Measurements from ENCODE around the gene FUT6. TPM values are rescaled to one million over a fixed set of nuclear protein-coding genes. Genes with fewer than 3 reads are reported as not detected.
"Not testable (repeated sequence)": the region's sequence is repeated elsewhere in the genome, so short reads cannot be mapped to it uniquely, and the experiment has no call there.

FUT6 gene, protein sequence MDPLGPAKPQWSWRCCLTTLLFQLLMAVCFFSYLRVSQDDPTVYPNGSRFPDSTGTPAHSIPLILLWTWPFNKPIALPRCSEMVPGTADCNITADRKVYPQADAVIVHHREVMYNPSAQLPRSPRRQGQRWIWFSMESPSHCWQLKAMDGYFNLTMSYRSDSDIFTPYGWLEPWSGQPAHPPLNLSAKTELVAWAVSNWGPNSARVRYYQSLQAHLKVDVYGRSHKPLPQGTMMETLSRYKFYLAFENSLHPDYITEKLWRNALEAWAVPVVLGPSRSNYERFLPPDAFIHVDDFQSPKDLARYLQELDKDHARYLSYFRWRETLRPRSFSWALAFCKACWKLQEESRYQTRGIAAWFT
- total RNA-seq (2014; rRNA removed; shearing (Covaris generic)), result not detected in 2 replicates

DNA sequence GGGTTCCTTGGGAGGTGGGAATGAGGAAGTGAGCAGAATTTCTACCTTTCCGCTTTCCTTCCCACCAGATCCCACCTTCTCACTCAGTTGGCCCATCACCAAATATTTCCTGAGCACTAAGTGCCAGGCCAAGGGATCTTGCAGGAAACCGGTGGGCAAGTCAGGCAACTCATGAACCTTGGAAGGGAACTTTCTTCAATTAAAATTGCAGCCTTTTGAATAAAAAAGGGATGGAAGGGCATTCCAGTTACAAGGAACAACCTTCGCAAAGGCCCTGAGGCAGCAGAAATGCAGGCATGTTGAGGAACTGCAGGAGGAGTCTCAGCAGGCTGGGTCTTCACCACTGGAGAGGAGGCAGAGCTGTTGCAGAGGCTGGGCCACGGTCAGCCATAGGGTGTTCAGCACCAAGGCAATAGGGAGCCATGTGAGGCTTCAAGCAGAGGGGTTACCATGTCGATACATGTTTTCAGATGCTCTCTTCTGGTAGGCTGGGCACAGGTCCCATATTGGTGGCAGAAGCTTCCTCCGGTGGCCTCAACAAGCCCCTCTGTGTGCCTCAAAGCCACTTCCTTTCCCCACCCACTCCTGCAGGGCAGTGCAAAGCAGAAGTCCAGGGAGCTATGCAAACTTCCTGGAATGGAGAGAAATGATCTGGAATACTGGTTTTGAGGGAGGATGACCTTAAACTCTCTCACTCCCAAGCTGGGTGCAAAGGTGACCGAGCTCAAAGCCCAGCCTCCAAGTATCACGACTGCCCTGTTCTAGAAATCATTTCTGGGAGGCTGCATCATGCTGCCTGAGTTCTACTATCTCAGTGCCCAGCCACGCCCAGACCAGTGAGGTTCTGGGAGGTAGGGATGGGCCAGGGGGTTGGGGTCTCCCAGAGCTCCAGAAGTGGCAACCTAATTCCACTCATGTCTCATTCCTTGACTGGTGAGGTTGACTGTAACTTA is at the start of gene FUT6:
Gene FUT6 (minus strand): TSS at position 638 of the 953 bp plus-strand sequence. CDS start 7,135 bp downstream, outside the sequence.
- DNase-seq (ENCODE audit: low read depth), result no peak

DNA sequence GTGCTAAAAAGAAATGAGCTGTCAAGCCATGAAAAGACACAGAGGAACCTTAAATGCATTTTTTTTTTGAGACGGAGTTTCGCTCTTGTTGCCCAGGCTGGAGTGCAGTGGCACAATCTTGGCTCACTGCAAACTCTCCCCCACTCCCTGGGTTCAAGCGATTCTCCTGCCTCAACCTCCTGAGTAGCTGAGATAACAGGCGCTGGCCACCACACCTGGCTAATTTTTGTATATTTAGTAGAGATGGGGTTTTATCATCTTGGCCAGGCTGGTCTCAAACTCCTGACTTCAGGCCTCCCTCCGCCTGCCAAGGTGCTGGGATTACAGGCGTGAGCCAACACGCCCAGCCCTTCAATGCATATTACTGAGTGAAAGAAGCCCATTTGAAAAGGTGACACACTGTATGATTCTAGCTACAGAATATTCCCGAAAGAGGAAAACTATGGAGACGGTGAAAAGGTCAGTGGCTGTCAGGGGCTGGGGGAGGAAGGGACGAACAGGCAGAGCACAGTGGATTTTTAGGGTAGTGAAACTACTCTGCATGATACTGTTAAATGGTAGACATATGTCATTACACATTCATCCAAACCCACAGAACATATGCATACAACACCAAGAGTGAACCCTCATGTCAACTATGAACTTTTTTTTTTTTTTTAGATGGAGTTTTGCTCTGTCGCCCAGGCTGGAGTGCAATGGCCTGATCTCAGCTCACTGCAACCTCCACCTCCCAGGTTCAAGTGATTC is 44.7 kb upstream of the FUT6 start:
- not testable (repeated sequence) for DNase-seq (ENCODE audit: low read depth)

DNA sequence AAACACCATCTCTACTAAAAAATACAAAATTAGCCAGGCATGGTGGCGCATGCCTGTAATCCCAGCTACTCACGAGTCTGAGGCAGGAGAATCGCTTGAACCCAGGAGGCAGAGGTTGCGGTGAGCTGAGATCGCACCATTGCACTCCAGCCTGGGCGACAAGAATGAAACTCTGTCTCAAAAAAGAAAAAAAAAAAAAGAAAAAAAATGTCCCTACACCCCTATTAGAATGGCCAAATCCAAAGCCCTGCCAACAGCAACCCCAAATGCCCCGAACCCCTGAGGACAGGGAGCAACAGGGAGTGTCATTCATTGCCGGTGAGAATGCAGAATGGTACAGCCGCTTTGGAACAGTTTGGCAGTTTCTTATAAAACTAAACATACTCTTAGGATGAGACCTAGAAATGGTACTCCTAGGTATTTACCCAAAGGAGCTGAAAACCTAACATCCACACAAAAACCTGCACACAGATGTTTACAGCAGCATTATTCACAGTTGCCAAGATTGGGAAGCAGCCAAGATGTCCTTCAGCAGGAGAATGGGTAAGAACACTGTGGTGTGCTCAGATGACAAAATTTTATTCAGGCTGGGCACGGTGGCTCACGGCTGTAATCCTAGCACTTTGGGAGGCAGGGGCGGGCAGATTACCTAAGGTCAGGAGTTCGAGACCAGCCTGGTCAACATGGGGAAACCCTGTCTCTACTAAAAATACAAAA is 43.8 kb upstream of the FUT6 start:
- DNase-seq (ENCODE audit: low read depth), result not testable (repeated sequence)

DNA sequence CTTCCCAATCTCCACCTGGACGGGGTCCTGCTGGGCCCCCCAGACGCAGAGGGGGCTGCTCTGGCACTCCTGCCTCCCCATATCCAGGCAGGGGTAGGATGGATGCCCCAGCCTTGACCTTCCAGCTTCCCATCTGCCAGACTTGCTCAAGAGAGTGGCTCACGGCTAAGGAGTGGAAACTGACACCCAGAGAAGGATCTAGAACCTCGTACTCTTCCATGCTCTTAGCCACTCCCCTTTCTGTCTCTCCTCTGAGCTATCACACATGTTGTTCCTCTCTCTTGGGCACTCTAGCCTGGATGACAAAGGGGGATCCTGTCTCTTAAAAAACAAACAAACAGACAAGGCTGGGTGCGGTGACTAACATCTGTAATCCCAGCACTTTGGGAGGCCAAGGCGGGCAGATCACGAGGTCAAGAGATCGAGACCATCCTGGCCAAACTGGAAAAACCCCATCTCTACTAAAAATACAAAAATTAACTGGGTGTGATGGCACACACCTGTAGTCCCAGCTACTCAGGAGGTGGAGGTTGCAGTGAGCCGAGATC is 43.0 kb upstream of the FUT6 start:
- DNase-seq (ENCODE audit: low read depth), result no peak

DNA sequence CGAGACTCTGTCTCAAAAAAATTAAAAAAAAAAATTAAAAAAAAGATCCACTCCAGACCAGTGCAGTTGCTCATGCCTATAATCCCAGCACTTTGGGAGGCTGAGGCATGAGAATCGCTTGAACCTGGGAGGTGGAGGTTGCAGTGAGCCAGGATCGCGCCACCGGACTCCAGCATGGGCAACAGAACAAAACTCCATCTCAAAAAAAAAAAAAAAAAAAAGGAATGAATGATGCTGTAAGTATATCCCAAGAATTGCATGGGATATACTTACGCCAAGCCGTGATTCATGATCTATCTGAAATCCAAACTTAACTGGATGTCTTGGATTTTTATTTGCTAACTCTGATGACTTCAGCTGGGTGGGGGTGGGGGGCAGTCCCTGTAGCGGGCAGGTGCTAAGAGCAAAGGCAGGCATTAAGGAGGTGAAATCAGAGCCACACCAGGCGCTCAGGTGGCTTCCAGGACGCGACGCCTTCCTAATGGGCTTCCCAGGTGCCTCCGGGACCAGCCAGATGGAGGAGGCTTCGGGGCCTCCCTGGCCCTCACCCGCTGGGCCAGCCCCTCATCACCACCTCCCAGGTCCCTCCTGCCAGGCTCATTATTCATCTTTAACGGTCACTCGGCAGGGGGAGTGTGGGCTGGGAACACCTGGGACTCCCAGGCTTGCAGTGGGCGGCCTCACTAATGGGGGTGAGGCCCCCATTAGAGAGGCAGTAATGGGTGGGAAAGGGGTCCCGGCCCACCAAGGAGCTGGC is 42.2 kb upstream of the FUT6 start:
- no peak for DNase-seq (ENCODE audit: low read depth)

DNA sequence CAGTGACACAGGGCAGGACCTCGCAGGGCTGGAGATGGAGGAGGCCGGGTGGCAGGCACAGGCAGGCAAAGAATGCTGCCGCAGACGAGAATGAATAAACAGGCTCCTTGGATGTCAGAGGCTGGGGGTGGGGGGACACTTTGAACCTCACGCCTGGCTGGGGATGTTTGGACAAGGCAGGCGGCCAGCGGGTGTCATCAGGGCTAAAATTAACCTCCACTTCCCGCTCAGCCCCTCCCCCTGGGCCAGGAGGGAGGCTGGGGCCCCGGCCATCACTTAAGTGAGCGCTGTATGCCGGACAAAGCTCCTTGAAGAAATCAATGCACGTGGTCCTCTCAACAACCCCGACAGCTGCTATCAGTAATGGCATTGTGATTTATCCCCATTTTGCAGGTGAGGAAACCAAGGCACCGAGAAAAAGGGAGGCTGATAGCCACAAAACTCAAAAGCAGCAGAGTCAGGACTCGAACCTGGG is 41.1 kb upstream of the FUT6 start:
- DNase-seq (ENCODE audit: low read depth), result no peak

DNA sequence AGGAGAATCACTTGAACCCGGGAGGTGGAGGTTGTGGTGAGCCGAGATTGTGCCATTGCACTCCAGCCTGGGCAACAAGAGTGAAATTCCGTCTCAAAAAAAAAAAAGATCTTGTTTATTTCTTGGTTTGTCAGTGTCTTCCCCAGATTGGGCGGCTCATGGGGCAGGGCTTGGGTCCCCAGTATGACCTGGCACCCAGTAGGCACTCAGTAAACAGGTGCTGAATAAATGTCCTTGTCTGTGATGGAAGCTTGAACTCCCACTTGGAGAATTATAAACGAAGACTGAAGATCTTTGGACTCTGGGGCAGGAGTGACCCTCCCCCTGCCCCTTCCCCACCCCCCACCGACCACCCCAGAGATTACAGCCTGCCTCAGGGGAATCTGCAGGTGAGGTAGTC is 40.7 kb upstream of the FUT6 start:
- DNase-seq (ENCODE audit: low read depth), result no peak

DNA sequence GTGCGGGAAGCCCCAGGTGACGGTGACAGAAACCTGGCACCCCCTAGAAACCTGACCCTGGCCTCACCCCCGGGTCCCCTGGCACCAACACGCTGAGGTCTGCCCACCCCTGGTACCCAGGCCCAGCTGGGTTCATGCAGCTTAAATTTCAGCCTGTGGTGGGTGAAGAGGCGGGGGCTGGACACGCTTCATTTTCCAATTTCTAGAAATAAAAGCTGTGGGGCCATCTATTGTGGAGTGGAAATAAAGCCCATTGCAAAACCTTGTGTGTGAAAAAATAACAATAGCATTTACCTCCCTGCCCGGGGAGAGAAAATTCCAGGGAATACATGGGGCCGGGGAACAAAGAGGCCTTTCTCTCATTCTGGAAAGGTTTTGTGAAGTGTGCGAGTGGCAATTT is 38.4 kb upstream of the FUT6 start:
- DNase-seq (ENCODE audit: low read depth), result no peak

DNA sequence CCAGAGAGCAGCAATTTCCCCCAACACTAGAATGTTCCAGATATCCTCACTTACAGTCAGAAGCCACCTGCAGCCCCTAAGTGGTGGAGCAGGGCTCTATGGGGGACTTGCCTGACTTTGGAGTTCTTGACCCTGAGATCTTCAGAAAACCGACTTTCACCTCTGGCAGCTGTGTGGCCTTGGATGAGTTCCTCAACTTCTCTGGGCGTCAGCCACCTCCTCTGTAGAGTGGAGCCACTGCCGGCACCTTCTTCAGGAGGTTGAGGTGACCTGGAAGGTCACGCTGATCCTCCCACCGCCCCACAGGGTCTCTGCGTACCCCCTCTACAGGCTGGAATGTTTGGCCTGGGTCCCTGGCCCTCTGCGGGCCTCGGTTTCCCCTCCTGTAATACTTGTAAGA is 37.9 kb upstream of the FUT6 start:
- DNase-seq (ENCODE audit: low read depth), result no peak

DNA sequence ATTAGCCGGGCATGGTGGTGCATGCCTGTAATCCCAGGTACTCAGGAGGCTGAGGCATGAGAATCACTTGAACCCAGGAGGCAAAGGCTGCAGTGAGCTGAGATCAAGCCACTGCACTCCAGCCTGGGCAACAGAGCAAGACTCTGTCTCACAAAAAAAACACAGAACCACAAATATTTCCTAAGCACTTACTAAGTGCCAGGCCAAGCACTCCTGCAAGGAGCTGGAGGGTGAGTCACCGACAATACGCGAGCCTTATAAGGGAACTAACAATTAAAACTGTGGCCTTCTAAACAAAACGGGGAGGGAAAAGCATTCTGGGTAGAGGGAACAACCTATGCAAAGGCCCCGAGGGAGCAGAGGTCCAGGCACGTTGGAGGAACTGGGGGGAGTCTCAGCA is 35.0 kb upstream of the FUT6 start:
- DNase-seq (ENCODE audit: low read depth), result peak; percentile 71

DNA sequence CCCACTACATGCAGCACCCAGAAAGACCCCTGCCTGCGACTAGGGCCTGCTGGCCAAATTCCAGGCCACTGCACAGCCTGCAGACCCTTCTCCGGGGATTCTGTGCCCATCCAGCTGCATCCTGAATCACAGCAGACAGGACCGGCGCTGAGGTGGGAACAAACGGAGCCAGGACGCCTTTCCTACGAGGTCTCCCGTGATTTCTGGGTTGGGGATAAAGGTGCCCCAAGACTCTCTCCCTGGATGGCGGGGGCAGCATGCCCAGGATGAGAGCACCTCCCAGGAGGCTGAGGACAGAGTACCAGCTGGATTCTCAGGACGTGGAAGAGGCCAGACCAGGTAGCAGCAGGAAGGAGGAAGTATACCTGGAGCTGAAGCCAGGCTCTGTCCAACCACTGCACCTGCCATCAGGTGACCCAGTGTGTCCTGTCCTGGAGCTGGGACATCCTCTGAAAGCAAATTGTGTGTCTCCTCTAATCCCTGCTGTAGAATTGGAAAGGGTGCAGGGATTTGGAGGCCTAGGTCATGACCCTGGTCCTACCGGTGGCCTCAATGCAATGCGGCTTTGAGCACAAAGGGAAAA is 34.2 kb upstream of the FUT6 start:
- DNase-seq (ENCODE audit: low read depth), result no peak

DNA sequence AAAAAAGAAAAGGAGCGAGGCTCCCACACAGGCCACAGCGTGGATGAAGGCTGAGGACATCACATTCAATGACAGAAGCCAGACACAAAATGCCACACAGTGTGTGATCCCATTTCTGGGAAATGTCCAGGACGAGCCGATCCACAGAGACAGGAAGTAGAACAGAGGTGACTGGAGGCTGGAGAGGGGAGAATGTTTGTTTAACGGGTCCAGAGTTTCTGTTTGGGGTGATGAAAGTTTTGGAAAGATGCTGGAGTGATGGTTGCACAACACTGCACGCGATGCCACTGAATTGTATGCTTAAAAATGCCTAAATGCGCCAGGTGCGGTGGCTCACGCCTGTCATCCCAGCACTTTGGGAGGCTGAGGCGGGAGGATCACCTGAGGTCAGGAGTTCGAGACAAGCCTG is 31.5 kb upstream of the FUT6 start:
- no peak for DNase-seq (ENCODE audit: low read depth)

DNA sequence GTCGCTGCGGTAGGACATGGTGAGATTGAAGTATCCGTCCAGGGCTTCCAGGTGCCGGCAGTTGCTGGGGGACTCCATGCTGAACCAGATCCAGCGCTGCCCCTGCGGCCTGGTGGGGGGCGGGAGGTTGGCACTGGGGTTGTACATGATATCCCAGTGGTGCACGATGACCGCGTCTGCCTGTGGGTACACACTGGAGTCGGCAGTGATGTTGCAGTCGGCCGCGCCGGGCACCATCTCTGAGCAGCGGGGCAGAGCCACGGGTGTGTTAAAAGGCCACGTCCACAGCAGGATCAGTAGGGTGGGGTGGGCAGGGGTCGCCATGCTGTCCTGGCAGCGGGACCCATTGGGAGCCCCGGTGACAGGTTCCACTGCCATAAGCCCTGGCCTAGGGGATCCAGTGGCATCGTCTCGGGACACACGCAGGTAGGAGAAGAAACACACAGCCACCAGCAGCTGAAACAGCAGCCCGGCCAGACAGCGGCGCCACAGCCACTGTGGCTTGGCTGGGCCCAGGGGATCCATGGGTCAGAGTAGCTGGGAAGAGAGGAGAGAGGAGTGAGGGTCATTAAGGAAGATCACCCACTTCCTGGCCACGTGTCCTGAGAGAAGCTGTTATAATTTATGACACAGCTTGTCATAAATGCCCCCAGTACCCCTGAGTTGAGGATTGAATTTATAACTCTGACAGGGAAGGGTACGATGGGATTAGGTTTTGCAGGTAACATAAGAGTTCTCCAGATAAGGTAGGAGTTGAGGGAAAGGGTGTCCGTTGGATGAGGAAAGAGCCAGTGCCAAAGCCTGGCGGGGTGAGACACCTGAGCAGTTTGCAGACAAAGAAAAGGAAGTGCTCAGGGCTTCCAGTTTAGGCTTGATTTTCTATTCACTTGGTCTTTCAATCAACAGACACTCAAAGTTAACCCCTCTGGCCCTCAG is 28.0 kb upstream of the FUT6 start:
- no peak for DNase-seq (ENCODE audit: low read depth)

DNA sequence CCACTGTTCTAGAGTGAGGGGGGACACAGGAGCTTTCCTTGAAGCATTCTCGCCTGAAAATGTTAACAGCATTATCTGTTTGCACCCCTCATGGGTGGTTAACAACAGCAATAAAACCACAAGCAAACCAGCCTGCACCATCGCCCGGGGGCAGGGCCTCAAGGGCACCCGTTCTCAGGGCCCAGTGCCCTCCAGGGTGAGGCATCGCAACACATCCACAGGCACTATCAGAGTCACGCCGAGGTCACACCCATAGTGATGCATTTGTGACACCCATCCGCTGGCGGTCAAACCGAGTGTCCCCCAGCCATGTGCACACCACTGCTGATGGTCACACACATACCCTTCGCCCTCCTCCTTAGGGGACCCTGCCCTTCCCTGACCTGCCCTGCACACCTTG is 26.3 kb upstream of the FUT6 start:
- no peak for DNase-seq (ENCODE audit: low read depth)

DNA sequence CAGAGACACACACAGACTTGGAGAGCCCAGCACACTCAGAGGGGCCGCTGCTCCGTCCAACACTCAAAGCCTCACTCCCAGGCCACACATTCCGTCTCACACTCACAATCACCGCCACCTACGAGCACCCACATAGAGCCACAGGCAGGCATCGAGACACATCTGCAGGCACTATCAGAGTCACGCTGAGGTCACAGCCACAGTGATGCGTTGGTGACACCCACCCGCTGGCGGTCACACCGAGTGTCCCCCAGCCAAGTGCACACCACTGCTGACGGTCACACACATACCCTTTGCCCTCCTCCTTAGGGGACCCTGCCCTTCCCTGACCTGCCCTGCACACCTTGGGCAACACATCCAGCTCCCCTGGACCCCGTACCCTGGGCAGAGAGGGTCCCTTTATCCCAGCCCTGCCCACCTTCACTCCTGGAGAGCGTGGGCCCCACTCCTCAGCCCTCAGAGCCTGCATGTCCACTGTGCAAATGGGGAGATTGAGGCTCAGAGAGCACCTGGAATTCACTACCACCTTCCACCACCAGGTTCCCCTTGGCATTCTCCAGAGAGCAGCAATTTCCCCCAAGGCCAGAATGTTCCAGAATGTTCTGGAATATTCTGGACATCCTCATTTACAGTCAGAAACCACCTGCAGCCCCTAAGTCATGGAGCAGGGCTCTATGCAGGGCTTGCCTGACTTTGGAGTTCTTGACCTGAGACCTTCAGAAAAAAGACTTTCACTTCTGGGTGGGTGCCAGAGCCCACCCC is 25.4 kb upstream of the FUT6 start:
- no peak for DNase-seq (ENCODE audit: low read depth)

DNA sequence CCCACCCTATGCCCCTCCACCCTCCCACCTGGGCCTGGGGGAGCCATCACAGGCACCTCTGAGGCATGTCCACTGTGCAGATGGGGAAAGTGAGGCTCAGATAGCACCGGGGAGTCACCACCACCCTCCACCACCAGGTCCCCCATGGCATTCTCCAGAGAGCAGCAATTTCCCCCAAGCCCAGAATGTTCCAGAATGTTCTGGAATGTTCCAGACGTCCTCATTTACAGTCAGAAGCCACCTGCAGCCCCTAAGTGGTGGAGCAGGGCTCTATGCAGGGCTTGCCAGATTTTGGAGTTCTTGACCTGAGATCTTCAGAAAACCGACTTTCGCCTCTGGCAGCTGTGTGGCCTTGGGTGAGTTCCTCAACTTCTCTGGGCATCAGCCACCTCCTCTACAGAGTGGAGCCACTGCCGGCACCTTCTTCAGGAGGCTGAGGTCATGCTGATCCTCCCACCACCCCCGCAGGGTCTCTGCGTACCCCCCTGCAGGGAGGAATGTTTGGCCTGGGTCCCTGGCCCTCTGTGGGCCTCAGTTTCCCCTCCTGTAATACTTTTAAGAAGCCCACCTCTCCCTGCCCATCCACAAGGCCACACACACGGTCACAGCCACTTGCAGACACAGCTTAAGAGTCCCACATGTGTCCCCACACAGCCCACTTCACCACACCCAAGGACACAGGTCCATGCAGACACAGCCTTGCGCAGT is 24.7 kb upstream of the FUT6 start:
- DNase-seq (ENCODE audit: low read depth), result no peak

DNA sequence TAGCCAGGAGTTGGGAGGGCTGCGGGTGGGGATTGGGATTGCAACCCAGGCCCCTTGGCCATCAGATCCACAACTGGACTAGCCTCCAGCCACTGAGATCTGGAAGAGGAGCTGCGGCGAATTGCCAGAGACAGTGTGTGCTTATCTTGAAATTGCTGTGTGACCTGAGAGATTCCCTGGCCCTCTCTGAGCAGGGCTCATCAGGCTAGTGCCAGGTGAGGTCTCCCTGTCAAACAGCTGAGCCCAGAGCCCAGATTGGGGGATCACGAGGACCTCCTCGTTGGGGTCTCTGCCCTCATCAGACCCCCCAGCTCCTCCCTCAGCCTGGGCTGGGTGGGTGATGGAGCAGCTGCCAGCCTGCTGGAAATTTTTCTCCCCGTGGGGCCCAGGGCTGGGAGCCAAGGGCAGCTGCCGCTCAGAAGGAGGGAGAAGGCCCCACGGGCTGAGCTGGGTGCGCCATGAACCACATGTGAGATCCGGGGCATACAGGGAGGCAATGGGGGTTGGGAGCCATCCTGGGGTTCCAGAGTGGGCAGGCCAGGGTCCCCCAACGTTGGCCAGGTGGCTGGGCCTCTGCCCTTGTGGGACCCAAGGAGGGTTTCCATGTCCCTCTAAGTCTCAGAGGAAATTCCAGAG is 23.6 kb upstream of the FUT6 start:
- no peak for DNase-seq (ENCODE audit: low read depth)

Data from Daoy (cell line).